ENCODE measurements around the gene THNSL1.

DNA sequence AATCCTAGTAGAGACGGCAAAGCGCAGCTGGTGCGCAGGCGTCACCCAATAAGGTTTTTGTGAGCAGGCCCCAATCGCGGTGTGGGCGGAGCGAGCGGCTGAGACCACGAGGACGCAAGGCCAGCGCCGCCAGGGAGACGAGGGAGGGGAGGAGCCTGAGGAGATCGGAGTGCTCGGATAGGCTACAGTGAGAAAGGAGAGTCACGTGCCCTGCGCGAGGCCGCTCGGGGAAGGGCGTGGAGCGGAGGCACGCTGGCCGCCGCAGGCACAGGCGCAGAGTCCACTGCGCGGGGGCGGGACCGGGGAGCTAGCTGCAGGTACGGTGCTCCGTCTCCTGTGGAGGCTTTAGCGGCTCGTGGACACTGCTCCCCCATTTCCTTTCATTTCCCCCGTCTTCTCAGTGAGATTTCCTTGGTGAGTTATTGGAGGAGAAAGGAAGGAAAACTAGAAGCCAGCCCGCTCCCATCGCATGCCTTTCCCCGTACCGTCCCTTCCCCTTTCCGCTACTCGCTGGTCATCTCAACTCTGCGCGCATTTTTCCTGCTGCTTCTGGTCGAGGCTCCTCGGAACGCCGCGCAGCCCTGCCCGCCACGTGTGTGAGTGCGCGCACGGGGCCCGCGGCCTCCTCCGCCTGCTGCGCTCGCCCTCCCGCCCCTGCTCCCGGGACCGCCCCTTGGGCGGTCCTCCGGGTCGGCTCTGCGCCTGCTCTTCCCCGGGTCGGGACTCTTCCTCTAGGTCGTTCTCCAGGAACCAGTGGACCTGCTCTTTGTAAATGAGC lies at the start of gene THNSL1:
- TF ChIP-seq, protein P1, sequence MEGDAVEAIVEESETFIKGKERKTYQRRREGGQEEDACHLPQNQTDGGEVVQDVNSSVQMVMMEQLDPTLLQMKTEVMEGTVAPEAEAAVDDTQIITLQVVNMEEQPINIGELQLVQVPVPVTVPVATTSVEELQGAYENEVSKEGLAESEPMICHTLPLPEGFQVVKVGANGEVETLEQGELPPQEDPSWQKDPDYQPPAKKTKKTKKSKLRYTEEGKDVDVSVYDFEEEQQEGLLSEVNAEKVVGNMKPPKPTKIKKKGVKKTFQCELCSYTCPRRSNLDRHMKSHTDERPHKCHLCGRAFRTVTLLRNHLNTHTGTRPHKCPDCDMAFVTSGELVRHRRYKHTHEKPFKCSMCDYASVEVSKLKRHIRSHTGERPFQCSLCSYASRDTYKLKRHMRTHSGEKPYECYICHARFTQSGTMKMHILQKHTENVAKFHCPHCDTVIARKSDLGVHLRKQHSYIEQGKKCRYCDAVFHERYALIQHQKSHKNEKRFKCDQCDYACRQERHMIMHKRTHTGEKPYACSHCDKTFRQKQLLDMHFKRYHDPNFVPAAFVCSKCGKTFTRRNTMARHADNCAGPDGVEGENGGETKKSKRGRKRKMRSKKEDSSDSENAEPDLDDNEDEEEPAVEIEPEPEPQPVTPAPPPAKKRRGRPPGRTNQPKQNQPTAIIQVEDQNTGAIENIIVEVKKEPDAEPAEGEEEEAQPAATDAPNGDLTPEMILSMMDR (conservative IDR thresholded peaks at IDR 0.05): no peak
- TF ChIP-seq ZFX (IDR thresholded peaks at IDR 0.05): peak; percentile 76
